SK-N-SH (cell line): ENCODE results near the gene DENND2A. TPM values are rescaled to one million over a fixed set of nuclear protein-coding genes. Genes with fewer than 3 reads are reported as not detected.

ENCODE experiments used
- CTCF ChIA-PET: fragments of 300-600, 350-600 bp; formaldehyde crosslinking; extraction: SDS; loops from one replicate; lab custom pipeline; 2021; lab: Yijun Ruan, JAX
- POLR2A ChIA-PET: fragments of 350-600 bp; sonication (Branson Sonifier 250); formaldehyde crosslinking; extraction: SDS; loops from one replicate; lab custom pipeline; 2020; ENCODE audit warnings: antibody characterized with exemption, inconsistent platforms; lab: Yijun Ruan, JAX
- DNase-seq: peaks from one replicate; pipeline ENCODE4 v3.0.0; 2012
- H2AFZ ChIP-seq: fragments of 200-600 bp; sonication (generic); 2 replicates; pipeline ENCODE4 v1.8.1; 2016; ENCODE audit warnings: antibody characterized with exemption, mild to moderate bottlenecking, low read depth
- H3F3A ChIP-seq: fragments of 200-600 bp; sonication (generic); replicated peaks from 2 replicates; pipeline ENCODE3; 2016; ENCODE audit warnings: antibody characterized with exemption, mild to moderate bottlenecking; ENCODE audit not compliant: insufficient read depth
- H3K27ac ChIP-seq, 2 experiments: fragments of 200-500 bp in 1 of 2; fragments of 200-600 bp in 1 of 2; sonication (Bioruptor generic) in 1 of 2; sonication (generic), shearing (Covaris generic) in 1 of 2; 2 replicates each; pipeline versions ENCODE4 v1.5.1 to v1.6.1; 2014 to 2016; ENCODE audit warnings: low read depth in 2 of 2, inconsistent platforms in 1 of 2, low read length in 1 of 2, mild to moderate bottlenecking in 1 of 2, mixed read lengths in 1 of 2
- H3K27me3 ChIP-seq: fragments of 200-600 bp; sonication (generic), shearing (Covaris generic); 2 replicates; pipeline ENCODE4 v1.6.1; 2016; ENCODE audit warnings: mixed run types; ENCODE audit not compliant: insufficient read depth
- H3K36me3 ChIP-seq, 2 experiments: fragments of 200-500 bp in 1 of 2; fragments of 200-600 bp in 1 of 2; sonication (Bioruptor generic) in 1 of 2; sonication (generic) in 1 of 2; replicated peaks in 1 of 2; 2 replicates each; pipeline versions ENCODE3 to v1.5.1; 2014 to 2016; ENCODE audit warnings: low read length in 1 of 2, mild to moderate bottlenecking in 1 of 2; ENCODE audit not compliant: insufficient read depth in 2 of 2, control insufficient read depth in 1 of 2
- H3K4me1 ChIP-seq, 2 experiments: fragments of 200-500 bp in 1 of 2; fragments of 200-600 bp in 1 of 2; sonication (Bioruptor generic) in 1 of 2; sonication (generic), shearing (Covaris generic) in 1 of 2; 2 replicates each; pipeline versions ENCODE4 v1.5.1 to v1.6.1; 2014 to 2016; ENCODE audit warnings: low read depth in 1 of 2, low read length in 1 of 2, mixed run types in 1 of 2; ENCODE audit not compliant: insufficient read depth in 2 of 2, control insufficient read depth in 1 of 2
- H3K4me2 ChIP-seq: fragments of 200-600 bp; sonication (generic), shearing (Covaris generic); 2 replicates; pipeline ENCODE4 v1.6.1; 2017; ENCODE audit warnings: mixed run types
- H3K4me3 ChIP-seq, 2 experiments: fragments of 200-500 bp in 1 of 2; fragments of 200-600 bp in 1 of 2; sonication (Bioruptor generic) in 1 of 2; sonication (generic), shearing (Covaris generic) in 1 of 2; 2 replicates each; pipeline versions ENCODE4 v1.5.1 to v1.8.1; 2014 to 2016; ENCODE audit warnings: low read depth in 2 of 2, inconsistent platforms in 1 of 2, low read length in 1 of 2, mild to moderate bottlenecking in 1 of 2, mixed read lengths in 1 of 2, moderate library complexity in 1 of 2
- H3K79me2 ChIP-seq: fragments of 200-600 bp; sonication (generic); 2 replicates; pipeline ENCODE4 v1.8.1; 2017; ENCODE audit warnings: mild to moderate bottlenecking; ENCODE audit not compliant: insufficient read depth
- H3K9ac ChIP-seq: fragments of 200-600 bp; sonication (generic); 2 replicates; pipeline ENCODE4 v1.6.1; 2017; ENCODE audit warnings: mixed run types
- H3K9me2 ChIP-seq: fragments of 200-600 bp; sonication (generic); 2 replicates; pipeline ENCODE4 v1.6.1; 2017; ENCODE audit warnings: mixed run types
- H3K9me3 ChIP-seq: fragments of 200-600 bp; sonication (generic); 2 replicates; pipeline ENCODE4 v1.6.1; 2017; ENCODE audit warnings: mixed run types, mild to moderate bottlenecking, moderate library complexity
- H4K20me1 ChIP-seq: fragments of 200-600 bp; sonication (generic); 2 replicates; pipeline ENCODE4 v1.6.1; 2017; ENCODE audit warnings: mild to moderate bottlenecking, mixed run types; ENCODE audit not compliant: insufficient read depth
- CHD2 ChIP-seq: fragments of 150-350 bp; IDR thresholded peaks from 2 replicates; pipeline ENCODE4 v1.6.1; 2018; ENCODE audit warnings: low read length; ENCODE audit not compliant: partially characterized antibody
- ELF1 ChIP-seq: IDR thresholded peaks from 2 replicates; pipeline ENCODE4 v1.4.0; 2012
- EZH2phosphoT487 ChIP-seq: fragments of 200-600 bp; sonication (generic); IDR thresholded peaks from 2 replicates; pipeline ENCODE4 v1.6.1; 2017; ENCODE audit warnings: low read depth, mixed run types, mild to moderate bottlenecking, antibody characterized with exemption, moderate library complexity, borderline replicate concordance
- FOSL2 ChIP-seq: IDR thresholded peaks from 2 replicates; pipeline ENCODE4 v1.4.0; 2012; ENCODE audit warnings: low read depth, mild to moderate bottlenecking, moderate library complexity, borderline replicate concordance
- NFIC ChIP-seq: IDR thresholded peaks from 2 replicates; pipeline ENCODE4 v1.4.0; 2012; ENCODE audit warnings: borderline replicate concordance
- NRF1 ChIP-seq: IDR thresholded peaks from 2 replicates; pipeline ENCODE4 v1.6.1; 2012; ENCODE audit warnings: low read depth, mild to moderate bottlenecking, low read length
- POLR2AphosphoS5 ChIP-seq: IDR thresholded peaks from 2 replicates; pipeline ENCODE4 v1.6.1; 2012; ENCODE audit warnings: low read depth, low read length
- RAD21 ChIP-seq: IDR thresholded peaks from 2 replicates; pipeline ENCODE4 v1.6.1; 2012; ENCODE audit warnings: mild to moderate bottlenecking, low read length
- RFX5 ChIP-seq: IDR thresholded peaks from 2 replicates; pipeline ENCODE4 v1.6.1; 2012; ENCODE audit warnings: mild to moderate bottlenecking, improper control_type of control experiment, low read length
- SIN3A ChIP-seq: IDR thresholded peaks from 2 replicates; pipeline ENCODE4 v1.6.1; 2012; ENCODE audit warnings: low read depth, mild to moderate bottlenecking, low read length, moderate library complexity, borderline replicate concordance
- SMC3 ChIP-seq: IDR thresholded peaks from 2 replicates; pipeline ENCODE4 v1.6.1; 2012; ENCODE audit warnings: low read depth, low read length, improper control_type of control experiment
- TAF1 ChIP-seq: IDR thresholded peaks from 2 replicates; pipeline ENCODE4 v1.6.1; 2012; ENCODE audit warnings: low read depth, mild to moderate bottlenecking, low read length, moderate library complexity, borderline replicate concordance
- WGBS: methylation state at CpG from one replicate; pipeline ENCODE4 v1.1.6; 2017; ENCODE audit warnings: low lambda C conversion rate; 5-methylcytosine and 5-hydroxymethylcytosine counted together
- polyA plus RNA-seq, 3 experiments: library from polyadenylated mRNA; depleted of rRNA; stranded (reverse); fragments of >200 nt; gene quantifications; 2 replicates each; pipeline ENCODE4 v1.2.3, GENCODE V29; 2012
- TF ChIP-seq, protein P1 (sequence below): fragments of 200-600 bp; sonication (generic); IDR thresholded peaks from 2 replicates; pipeline ENCODE4 v1.6.1; 2017; ENCODE audit warnings: antibody characterized with exemption, mild to moderate bottlenecking, moderate library complexity
- TF ChIP-seq, protein P2 (sequence below): IDR thresholded peaks from 2 replicates; pipeline ENCODE4 v1.4.0; 2012; ENCODE audit warnings: low read depth
- TF ChIP-seq, protein P3 (sequence below): IDR thresholded peaks from 2 replicates; pipeline ENCODE4; 2012
- TF ChIP-seq, protein P4 (sequence below): IDR thresholded peaks from 2 replicates; pipeline ENCODE4 v1.4.0; 2012; ENCODE audit warnings: low read depth, borderline replicate concordance
- TF ChIP-seq, protein P5 (sequence below): IDR thresholded peaks from 2 replicates; pipeline ENCODE4 v1.6.1; 2012; ENCODE audit warnings: mild to moderate bottlenecking, low read depth, low read length, moderate library complexity

Gene DENND2A
- polyA plus RNA-seq, 1 of the 3 experiments (the other 2 are of a cell fraction), result 3.5 TPM

DNA sequence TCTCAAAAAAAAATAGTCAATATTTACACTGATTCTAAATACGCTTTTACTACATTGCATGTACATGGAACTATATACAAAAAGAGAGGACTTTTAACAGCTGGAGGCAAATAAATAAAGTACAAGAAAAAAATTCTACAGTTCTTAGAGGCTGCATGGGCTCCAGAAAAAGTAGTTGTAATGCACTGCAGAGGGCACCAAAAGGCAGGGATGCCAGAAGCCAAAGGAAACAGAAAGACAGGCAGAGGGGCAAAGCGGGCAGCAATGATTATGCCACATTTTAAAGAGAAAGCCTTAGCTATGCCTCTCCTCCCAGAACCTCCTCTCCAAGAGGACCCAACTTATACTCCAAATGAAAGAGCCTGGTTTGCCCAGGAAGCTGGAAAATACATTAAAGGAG is 20.5 kb upstream of the DENND2A start:
- TF ChIP-seq SMC3 (peak; percentile 45), RAD21 (peak; percentile 68), RFX5 (no peak)
- TF ChIP-seq, protein P1, sequence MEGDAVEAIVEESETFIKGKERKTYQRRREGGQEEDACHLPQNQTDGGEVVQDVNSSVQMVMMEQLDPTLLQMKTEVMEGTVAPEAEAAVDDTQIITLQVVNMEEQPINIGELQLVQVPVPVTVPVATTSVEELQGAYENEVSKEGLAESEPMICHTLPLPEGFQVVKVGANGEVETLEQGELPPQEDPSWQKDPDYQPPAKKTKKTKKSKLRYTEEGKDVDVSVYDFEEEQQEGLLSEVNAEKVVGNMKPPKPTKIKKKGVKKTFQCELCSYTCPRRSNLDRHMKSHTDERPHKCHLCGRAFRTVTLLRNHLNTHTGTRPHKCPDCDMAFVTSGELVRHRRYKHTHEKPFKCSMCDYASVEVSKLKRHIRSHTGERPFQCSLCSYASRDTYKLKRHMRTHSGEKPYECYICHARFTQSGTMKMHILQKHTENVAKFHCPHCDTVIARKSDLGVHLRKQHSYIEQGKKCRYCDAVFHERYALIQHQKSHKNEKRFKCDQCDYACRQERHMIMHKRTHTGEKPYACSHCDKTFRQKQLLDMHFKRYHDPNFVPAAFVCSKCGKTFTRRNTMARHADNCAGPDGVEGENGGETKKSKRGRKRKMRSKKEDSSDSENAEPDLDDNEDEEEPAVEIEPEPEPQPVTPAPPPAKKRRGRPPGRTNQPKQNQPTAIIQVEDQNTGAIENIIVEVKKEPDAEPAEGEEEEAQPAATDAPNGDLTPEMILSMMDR, result peak; percentile 47
- POLR2A ChIA-PET, result interaction anchor here (0.6 kb wide), 1 partner anchor 166 kb away, joined by 3 read pairs; no protein-coding TSS in a partner anchor
- CTCF ChIA-PET, result interaction anchor here (0.6 to 5.3 kb wide), 16 partner anchors 7 to 872 kb away, joined by 3 to 34 read pairs (median 4); partner anchors contain the start of genes ADCK2 and MRPS33
- no peaks in the 10 kb centered on the region for H3K79me2 ChIP-seq
- H2AFZ ChIP-seq, result no peak overlapping the region
- WGBS, result 64% methylated on average over 2 of the region's 2 CpGs
- no peaks in the 10 kb centered on the region for H3K36me3 ChIP-seq
- H3K9ac ChIP-seq, result no peak overlapping the region
- no peaks in the 10 kb centered on the region for H3K4me1 ChIP-seq
- no peak for DNase-seq
- H3K4me2 ChIP-seq, result no peak overlapping the region
- no peak overlapping the region for H3K27ac ChIP-seq
- no peaks in the 10 kb centered on the region for H3K9me2 ChIP-seq
- no peak overlapping the region for H3K4me3 ChIP-seq
- H4K20me1 ChIP-seq, result no peaks in the 10 kb centered on the region
- H3F3A ChIP-seq, result no peaks in the 10 kb centered on the region
- peaks cover 9% of the 10 kb centered on the region; the same call in 1 of the 2 replicates for H3K27me3 ChIP-seq
- no peaks in the 10 kb centered on the region for H3K9me3 ChIP-seq

DNA sequence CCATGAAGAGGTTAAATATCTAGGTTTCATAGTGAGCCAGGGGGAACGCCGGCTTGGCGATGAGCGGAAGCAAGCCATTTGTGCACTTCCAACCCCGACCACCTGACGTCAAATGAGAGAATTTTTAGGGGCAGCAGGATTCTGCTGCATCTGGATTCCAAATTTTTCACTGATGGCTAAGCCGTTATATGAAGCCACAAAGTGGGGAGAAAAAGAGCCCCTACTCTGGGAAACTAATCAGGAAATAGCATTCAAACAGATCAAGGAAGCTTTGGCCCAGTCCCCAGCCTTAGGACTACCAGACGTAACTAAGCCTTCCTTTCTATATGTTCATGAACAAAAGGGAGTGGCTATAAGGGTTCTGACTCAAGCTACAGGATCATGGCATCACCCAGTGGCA is 19.2 kb upstream of the DENND2A start:
- H2AFZ ChIP-seq, result no peak overlapping the region
- TF ChIP-seq POLR2AphosphoS5 (no peak), RFX5 (no peak), NRF1 (no peak), ELF1 (no peak), SMC3 (no peak), FOSL2 (no peak), SIN3A (no peak), CHD2 (no peak), NFIC (no peak), TAF1 (no peak), EZH2phosphoT487 (no peak)
- TF ChIP-seq, protein P2, sequence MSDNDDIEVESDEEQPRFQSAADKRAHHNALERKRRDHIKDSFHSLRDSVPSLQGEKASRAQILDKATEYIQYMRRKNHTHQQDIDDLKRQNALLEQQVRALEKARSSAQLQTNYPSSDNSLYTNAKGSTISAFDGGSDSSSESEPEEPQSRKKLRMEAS, result no peak
- TF ChIP-seq, protein P3, sequence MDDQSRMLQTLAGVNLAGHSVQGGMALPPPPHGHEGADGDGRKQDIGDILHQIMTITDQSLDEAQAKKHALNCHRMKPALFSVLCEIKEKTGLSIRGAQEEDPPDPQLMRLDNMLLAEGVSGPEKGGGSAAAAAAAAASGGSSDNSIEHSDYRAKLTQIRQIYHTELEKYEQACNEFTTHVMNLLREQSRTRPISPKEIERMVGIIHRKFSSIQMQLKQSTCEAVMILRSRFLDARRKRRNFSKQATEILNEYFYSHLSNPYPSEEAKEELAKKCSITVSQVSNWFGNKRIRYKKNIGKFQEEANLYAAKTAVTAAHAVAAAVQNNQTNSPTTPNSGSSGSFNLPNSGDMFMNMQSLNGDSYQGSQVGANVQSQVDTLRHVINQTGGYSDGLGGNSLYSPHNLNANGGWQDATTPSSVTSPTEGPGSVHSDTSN, result no peak
- TF ChIP-seq, protein P4, sequence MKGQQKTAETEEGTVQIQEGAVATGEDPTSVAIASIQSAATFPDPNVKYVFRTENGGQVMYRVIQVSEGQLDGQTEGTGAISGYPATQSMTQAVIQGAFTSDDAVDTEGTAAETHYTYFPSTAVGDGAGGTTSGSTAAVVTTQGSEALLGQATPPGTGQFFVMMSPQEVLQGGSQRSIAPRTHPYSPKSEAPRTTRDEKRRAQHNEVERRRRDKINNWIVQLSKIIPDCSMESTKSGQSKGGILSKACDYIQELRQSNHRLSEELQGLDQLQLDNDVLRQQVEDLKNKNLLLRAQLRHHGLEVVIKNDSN, result no peak
- TF ChIP-seq, protein P5, sequence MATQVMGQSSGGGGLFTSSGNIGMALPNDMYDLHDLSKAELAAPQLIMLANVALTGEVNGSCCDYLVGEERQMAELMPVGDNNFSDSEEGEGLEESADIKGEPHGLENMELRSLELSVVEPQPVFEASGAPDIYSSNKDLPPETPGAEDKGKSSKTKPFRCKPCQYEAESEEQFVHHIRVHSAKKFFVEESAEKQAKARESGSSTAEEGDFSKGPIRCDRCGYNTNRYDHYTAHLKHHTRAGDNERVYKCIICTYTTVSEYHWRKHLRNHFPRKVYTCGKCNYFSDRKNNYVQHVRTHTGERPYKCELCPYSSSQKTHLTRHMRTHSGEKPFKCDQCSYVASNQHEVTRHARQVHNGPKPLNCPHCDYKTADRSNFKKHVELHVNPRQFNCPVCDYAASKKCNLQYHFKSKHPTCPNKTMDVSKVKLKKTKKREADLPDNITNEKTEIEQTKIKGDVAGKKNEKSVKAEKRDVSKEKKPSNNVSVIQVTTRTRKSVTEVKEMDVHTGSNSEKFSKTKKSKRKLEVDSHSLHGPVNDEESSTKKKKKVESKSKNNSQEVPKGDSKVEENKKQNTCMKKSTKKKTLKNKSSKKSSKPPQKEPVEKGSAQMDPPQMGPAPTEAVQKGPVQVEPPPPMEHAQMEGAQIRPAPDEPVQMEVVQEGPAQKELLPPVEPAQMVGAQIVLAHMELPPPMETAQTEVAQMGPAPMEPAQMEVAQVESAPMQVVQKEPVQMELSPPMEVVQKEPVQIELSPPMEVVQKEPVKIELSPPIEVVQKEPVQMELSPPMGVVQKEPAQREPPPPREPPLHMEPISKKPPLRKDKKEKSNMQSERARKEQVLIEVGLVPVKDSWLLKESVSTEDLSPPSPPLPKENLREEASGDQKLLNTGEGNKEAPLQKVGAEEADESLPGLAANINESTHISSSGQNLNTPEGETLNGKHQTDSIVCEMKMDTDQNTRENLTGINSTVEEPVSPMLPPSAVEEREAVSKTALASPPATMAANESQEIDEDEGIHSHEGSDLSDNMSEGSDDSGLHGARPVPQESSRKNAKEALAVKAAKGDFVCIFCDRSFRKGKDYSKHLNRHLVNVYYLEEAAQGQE, result no peak
- H3K4me3 ChIP-seq, result no peak overlapping the region
- H3K9me2 ChIP-seq, result no peaks in the 10 kb centered on the region
- CTCF ChIA-PET, result interaction anchor here (0.9 to 5.3 kb wide), 5 partner anchors 9 to 353 kb away, joined by 3 to 34 read pairs (median 13); partner anchors contain the start of genes ADCK2 and MRPS33
- 76% methylated on average over 8 of the region's 8 CpGs for WGBS
- no peak overlapping the region for H3K27ac ChIP-seq
- POLR2A ChIA-PET, result no interaction called here
- H3K4me2 ChIP-seq, result no peak overlapping the region
- H3K9me3 ChIP-seq, result no peaks in the 10 kb centered on the region
- no peaks in the 10 kb centered on the region for H3K79me2 ChIP-seq
- DNase-seq, result no peak
- no peaks in the 10 kb centered on the region for H4K20me1 ChIP-seq
- H3K27me3 ChIP-seq, result 0 out of 2 replicates have a peak, but pooled peaks cover 7% of the 10 kb centered on the region
- H3K4me1 ChIP-seq, result no peaks in the 10 kb centered on the region
- H3F3A ChIP-seq, result no peaks in the 10 kb centered on the region
- no peaks in the 10 kb centered on the region for H3K36me3 ChIP-seq
- H3K9ac ChIP-seq, result no peak overlapping the region
